Germinal center (tissue), 1 donor: ENCODE data around the gene SCLT1.

ENCODE experiments used
- DNase-seq: peaks from one replicate; pipeline ENCODE4 v3.0.0; 2012; ENCODE audit warnings: mixed read lengths, low spot score

The SCLT1 gene

GRCh38 chr4:128957459-128957858 is 135.9 kb downstream of the SCLT1 start:
- no peak for DNase-seq

- no peak for DNase-seq
Observed at GRCh38 chr4:128955751-128956150, 137.6 kb downstream of the SCLT1 start.

- DNase-seq, result no peak
Observed at GRCh38 chr4:128954941-128955340, 138.4 kb downstream of the SCLT1 start.

- no peak for DNase-seq
Observed at GRCh38 chr4:128951316-128951715, 142.0 kb downstream of the SCLT1 start.

- DNase-seq, result no peak
Observed at GRCh38 chr4:128950796-128951195, 142.5 kb downstream of the SCLT1 start.

GRCh38 chr4:128946916-128947315 is 146.4 kb downstream of the SCLT1 start:
- no peak for DNase-seq

GRCh38 chr4:128942607-128943006 is 150.7 kb downstream of the SCLT1 start:
- no peak for DNase-seq

GRCh38 chr4:128940971-128941370 is 152.4 kb downstream of the SCLT1 start:
- DNase-seq, result no peak

GRCh38 chr4:128930051-128930450 is 163.3 kb downstream of the SCLT1 start:
- DNase-seq, result no peak

- DNase-seq, result no peak
Observed at GRCh38 chr4:128924951-128925350, 168.4 kb downstream of the SCLT1 start.

- no peak for DNase-seq
Observed at GRCh38 chr4:128921954-128922353, 171.4 kb downstream of the SCLT1 start.

GRCh38 chr4:128917781-128918180 is 175.6 kb downstream of the SCLT1 start:
- no peak for DNase-seq

- DNase-seq, result peak; percentile 33
Observed at GRCh38 chr4:128916832-128917231, 176.5 kb downstream of the SCLT1 start.

GRCh38 chr4:128915544-128915943 is 177.8 kb downstream of the SCLT1 start:
- DNase-seq, result no peak

- no peak for DNase-seq
Observed at GRCh38 chr4:128913228-128913627, 180.1 kb downstream of the SCLT1 start.

- DNase-seq, result no peak
Observed at GRCh38 chr4:128908735-128909134, 184.6 kb downstream of the SCLT1 start.

GRCh38 chr4:128907981-128908380 is 185.4 kb downstream of the SCLT1 start:
- no peak for DNase-seq

GRCh38 chr4:128906581-128906980 is 186.8 kb downstream of the SCLT1 start:
- DNase-seq, result no peak

GRCh38 chr4:128904821-128905220 is 188.5 kb downstream of the SCLT1 start:
- DNase-seq, result no peak

GRCh38 chr4:128880662-128881061 is 212.7 kb downstream of the SCLT1 start:
- no peak for DNase-seq

GRCh38 chr4:128879971-128880370 is 213.4 kb downstream of the SCLT1 start:
- DNase-seq, result no peak

GRCh38 chr4:128879283-128879682 is 214.1 kb downstream of the SCLT1 start:
- no peak for DNase-seq

GRCh38 chr4:128877934-128878333 is 215.4 kb downstream of the SCLT1 start:
- DNase-seq, result no peak

- no peak for DNase-seq
Observed at GRCh38 chr4:128876200-128876599, 217.1 kb downstream of the SCLT1 start.

GRCh38 chr4:128871948-128872347 is 221.4 kb downstream of the SCLT1 start:
- DNase-seq, result no peak
